HepG2 (cell line): ENCODE measurements around the gene TSN. TPM values are rescaled to one million over a fixed set of nuclear protein-coding genes. Genes with fewer than 3 reads are reported as not detected.

Experiments used
- KDM3A ChIP-seq: IDR thresholded peaks from 2 replicates; pipeline ENCODE4 v1.6.1; 2018; ENCODE audit warnings: low read depth, missing compliant biosample characterization
- RAD51 ChIP-seq: fragments of 450-650 bp; IDR thresholded peaks from 2 replicates; pipeline ENCODE4 v1.6.1; 2016; ENCODE audit warnings: borderline replicate concordance
- ZFP36 ChIP-seq: fragments of 150-350 bp; IDR thresholded peaks from 2 replicates; pipeline ENCODE4 v1.6.1; 2018; ENCODE audit warnings: borderline replicate concordance, low read length, low read depth; ENCODE audit not compliant: partially characterized antibody
- ZNF251 ChIP-seq: sonication (generic); formaldehyde crosslinking; IDR thresholded peaks from 2 replicates; pipeline ENCODE4 v1.9.0; 2021; ENCODE audit warnings: mild to moderate bottlenecking, missing genetic modification reagents
- ZNF382 ChIP-seq: sonication (generic); formaldehyde crosslinking; IDR thresholded peaks from 2 replicates; pipeline ENCODE4 v1.5.0; 2020; ENCODE audit warnings: missing genetic modification reagents, mild to moderate bottlenecking, borderline replicate concordance
- ZNF749 ChIP-seq: sonication (generic); formaldehyde crosslinking; IDR thresholded peaks from 2 replicates; pipeline ENCODE4 v1.8.0; 2022; ENCODE audit warnings: mild to moderate bottlenecking, missing genetic modification reagents, moderate library complexity, borderline replicate concordance
- polyA plus RNA-seq, 8 experiments: library from polyadenylated mRNA; depleted of rRNA in 3 of 8; stranded (reverse) in 7 of 8; unstranded in 1 of 8; fragments of >200 nt; fragmentation: Illumina TruSeq in 4 of 8; extraction: Trizol in 4 of 8; gene quantifications; 2 replicates each; pipeline versions ENCODE4 v1.2.1 to v1.2.3, GENCODE V29; 2011 to 2016; ENCODE audit warnings: low read depth in 4 of 8, missing spikeins in 1 of 8, mixed read lengths in 1 of 8; ENCODE audit not compliant: insufficient read depth in 1 of 8
- total RNA-seq, 5 experiments: library from RNA; depleted of rRNA; stranded (reverse); fragments of >200 nt; fragmentation: Illumina TruSeq; extraction: Trizol; gene quantifications; 2 replicates each; pipeline ENCODE4 v1.2.3, GENCODE V29; 2016; ENCODE audit warnings: low read depth in 1 of 5
- TF ChIP-seq, protein P1 (sequence below): IDR thresholded peaks from 2 replicates; pipeline ENCODE4 v1.4.0; 2020; ENCODE audit warnings: mild to moderate bottlenecking, missing genetic modification reagents
- TF ChIP-seq, protein P2 (sequence below): IDR thresholded peaks from 2 replicates; pipeline ENCODE4 v1.6.1; 2016; ENCODE audit warnings: low read depth, control low read depth

TSN gene
- total and polyA plus RNA-seq, 2 of the 13 experiments (the other 11 are each of a cell fraction or from before 2014, with no cell fraction given) = 56.4 to 115 TPM

DNA sequence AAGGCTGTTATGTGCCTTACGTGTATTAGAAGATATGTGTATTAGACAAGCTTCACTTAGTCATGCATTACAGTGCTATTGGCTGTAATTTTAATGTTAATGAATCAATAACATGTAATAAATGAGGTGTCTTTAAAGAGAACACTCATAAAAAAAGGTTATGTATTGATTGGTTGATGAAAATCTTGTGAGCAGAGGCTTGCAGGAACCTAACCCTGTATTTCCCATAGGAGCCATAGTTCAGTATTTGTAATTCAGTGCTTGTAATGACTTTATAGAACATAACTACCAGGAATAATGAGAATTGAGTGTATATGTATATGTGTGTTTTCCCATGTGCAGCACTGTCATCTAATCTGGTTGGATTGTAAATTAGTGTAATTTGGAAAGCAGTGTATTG lies 33.2 kb downstream of the TSN start (continued):
- TF ChIP-seq ZFP36 (no peak), ZNF382 (CRISPR knock-in tag) (no peak), KDM3A (no peak), RAD51 (no peak), ZNF251 (CRISPR knock-in tag) (no peak), ZNF749 (no peak)
- TF ChIP-seq, protein P1, sequence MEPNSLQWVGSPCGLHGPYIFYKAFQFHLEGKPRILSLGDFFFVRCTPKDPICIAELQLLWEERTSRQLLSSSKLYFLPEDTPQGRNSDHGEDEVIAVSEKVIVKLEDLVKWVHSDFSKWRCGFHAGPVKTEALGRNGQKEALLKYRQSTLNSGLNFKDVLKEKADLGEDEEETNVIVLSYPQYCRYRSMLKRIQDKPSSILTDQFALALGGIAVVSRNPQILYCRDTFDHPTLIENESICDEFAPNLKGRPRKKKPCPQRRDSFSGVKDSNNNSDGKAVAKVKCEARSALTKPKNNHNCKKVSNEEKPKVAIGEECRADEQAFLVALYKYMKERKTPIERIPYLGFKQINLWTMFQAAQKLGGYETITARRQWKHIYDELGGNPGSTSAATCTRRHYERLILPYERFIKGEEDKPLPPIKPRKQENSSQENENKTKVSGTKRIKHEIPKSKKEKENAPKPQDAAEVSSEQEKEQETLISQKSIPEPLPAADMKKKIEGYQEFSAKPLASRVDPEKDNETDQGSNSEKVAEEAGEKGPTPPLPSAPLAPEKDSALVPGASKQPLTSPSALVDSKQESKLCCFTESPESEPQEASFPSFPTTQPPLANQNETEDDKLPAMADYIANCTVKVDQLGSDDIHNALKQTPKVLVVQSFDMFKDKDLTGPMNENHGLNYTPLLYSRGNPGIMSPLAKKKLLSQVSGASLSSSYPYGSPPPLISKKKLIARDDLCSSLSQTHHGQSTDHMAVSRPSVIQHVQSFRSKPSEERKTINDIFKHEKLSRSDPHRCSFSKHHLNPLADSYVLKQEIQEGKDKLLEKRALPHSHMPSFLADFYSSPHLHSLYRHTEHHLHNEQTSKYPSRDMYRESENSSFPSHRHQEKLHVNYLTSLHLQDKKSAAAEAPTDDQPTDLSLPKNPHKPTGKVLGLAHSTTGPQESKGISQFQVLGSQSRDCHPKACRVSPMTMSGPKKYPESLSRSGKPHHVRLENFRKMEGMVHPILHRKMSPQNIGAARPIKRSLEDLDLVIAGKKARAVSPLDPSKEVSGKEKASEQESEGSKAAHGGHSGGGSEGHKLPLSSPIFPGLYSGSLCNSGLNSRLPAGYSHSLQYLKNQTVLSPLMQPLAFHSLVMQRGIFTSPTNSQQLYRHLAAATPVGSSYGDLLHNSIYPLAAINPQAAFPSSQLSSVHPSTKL = no peak
- TF ChIP-seq, protein P2, sequence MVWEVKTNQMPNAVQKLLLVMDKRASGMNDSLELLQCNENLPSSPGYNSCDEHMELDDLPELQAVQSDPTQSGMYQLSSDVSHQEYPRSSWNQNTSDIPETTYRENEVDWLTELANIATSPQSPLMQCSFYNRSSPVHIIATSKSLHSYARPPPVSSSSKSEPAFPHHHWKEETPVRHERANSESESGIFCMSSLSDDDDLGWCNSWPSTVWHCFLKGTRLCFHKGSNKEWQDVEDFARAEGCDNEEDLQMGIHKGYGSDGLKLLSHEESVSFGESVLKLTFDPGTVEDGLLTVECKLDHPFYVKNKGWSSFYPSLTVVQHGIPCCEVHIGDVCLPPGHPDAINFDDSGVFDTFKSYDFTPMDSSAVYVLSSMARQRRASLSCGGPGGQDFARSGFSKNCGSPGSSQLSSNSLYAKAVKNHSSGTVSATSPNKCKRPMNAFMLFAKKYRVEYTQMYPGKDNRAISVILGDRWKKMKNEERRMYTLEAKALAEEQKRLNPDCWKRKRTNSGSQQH (CRISPR knock-in tag) = no peak
- TF ChIP-seq, all 625 proteins: peak for 0
